Measurements from ENCODE around the gene GBP2. TPM values are rescaled to one million over a fixed set of nuclear protein-coding genes. Genes with fewer than 3 reads are reported as not detected.

Gene GBP2, protein sequence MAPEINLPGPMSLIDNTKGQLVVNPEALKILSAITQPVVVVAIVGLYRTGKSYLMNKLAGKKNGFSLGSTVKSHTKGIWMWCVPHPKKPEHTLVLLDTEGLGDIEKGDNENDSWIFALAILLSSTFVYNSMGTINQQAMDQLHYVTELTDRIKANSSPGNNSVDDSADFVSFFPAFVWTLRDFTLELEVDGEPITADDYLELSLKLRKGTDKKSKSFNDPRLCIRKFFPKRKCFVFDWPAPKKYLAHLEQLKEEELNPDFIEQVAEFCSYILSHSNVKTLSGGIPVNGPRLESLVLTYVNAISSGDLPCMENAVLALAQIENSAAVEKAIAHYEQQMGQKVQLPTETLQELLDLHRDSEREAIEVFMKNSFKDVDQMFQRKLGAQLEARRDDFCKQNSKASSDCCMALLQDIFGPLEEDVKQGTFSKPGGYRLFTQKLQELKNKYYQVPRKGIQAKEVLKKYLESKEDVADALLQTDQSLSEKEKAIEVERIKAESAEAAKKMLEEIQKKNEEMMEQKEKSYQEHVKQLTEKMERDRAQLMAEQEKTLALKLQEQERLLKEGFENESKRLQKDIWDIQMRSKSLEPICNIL
- 88.9 TPM for total RNA-seq

DNA sequence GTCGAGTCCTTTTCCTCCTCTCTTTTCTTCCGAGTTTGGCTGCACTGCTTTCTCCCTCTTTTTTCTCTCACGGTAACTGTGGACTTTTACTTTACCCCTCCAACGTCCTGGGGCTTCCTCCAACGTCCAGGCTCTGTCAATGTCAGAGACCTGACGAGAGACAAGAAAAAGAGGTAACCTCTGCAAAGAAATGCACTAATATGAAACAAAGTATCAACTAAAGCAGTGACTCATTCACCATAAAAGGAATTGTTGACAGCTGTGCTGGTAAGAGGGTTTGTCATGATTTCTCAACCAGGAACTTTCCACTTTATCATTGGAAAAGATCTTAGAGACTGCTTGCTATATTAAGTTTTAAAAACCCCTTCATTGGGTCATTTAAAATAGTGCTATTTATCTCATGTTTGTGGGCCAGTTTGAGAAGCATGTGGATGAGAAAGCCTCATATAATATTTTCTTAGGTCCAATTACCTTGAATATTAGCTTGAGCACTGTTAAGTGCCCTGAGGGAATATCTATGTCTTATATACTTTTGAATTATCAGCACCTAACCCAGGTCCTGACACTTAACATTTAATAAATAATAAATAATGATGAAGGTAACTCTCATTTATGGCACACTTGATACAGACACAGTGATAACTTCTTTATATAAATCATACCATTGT lies at the start of gene GBP2:
Gene GBP2, minus strand, starts transcription at position 202 of the 668 bp plus-strand sequence. CDS start 4,148 bp downstream, outside the sequence.
- DNase-seq (ENCODE audit: low read depth in 2 of 3, low spot score in 2 of 3): peak; percentile 4 to 69 (median 59)

DNA sequence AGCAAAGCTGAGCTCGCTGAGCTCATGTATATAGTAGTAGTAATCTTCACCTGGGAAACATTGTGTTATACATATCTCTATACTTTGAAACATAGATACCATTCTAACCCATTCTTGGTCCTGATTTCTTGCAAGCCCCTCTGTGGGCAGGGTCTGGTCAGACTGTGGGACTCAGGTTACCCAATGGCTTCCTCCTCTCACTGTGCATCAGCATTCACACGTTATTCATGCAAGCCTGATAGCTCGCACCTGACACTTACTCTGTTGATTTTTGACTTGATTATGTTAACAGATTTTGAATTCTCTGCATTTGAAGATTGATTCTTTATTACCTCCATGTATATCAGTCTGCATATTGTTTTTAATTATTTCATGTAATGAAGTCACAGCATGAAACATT lies 48.6 kb upstream of the GBP2 start:
- no peak for DNase-seq (ENCODE audit: low read depth in 2 of 3, low spot score in 2 of 3)

DNA sequence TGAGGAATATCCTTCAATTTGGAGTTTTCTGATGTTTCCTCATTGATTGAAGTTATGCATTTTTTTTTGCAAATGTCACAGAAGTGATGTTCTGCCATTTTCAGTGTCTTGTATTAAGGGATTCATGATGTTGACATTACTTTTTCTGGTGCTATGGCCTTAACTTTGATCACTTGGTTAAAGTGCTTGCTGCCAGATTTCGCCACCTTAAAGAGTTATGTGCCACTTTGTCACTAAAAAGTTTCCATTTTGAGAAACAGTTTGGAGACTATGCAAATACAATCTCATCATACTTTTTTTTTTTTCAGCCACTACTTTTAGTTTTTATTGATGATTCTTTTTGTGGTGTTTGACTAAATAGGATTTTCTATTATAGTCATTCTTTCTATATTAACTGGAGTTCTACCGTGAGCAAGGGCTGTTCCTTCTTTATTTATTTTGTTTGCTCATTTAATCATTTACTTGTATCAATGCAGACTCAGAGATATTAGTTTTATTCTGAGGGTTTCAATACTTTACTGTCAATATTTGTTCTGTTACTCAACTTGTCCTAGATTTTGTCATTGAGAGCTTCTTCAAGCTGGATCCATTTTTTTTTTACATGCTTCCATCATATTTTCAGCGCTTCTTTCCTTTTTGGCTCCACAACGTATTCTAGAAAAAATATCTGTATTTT lies 46.7 kb upstream of the GBP2 start:
- DNase-seq (ENCODE audit: low read depth in 2 of 3, low spot score in 2 of 3): no peak

DNA sequence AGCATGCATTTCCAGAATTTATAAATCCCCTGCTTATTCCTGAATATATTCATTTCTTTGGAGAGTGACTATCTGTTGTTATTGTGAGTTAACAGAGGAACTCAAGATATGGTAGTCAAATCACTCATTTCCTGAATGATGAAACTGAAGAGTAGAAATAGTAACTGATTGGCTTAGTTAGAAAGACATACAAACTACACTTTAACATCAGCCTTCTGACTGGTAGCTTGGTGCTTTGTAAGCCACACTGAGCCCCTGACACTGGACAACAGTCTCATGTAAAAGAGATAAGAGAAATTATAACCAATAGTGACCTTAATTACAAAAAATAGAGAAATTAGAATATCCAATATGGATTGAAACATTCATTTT lies 45.1 kb upstream of the GBP2 start:
- DNase-seq (ENCODE audit: low read depth in 2 of 3, low spot score in 2 of 3): no peak

DNA sequence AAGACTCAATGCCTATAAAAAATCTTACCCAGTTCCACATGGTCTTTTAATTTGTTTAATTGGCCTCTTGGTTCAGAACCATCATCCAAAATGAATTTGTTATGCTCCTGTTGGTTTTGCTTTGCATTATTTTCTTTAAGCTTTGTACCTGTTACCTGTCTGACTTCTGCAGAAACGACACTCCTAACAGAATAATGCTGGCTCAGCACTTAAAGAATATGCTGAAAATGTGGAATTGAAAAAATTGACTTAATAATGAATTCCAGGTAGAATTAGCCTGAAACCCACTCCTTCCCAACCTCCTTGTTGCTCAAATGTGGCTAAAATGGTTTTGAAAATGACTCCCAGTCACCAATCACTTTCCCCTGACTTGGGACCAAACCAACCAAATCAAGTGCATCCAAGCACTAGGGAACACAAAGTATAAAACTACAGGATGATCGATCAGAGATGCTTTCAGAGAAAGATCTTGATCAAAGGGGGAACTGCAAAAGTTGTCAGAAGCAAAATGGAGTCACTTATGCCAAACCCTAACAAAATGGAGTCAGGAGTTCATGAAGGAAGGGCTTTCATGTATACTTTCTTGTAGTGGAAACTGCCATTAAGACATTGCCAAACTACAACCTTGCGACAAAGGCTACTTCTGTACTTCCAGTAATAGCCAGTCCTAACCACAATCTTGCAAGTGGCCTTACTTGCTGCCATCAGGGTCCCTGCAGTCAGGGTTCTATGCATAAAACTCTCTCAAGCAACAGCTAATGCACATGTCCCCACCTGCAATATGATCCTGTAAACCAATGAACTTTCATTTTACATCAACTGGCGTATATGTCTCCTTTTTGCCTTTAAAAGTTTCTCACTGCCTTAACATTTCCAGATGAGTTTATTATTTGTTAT lies 44.5 kb upstream of the GBP2 start:
- DNase-seq (ENCODE audit: low read depth in 2 of 3, low spot score in 2 of 3): no peak

DNA sequence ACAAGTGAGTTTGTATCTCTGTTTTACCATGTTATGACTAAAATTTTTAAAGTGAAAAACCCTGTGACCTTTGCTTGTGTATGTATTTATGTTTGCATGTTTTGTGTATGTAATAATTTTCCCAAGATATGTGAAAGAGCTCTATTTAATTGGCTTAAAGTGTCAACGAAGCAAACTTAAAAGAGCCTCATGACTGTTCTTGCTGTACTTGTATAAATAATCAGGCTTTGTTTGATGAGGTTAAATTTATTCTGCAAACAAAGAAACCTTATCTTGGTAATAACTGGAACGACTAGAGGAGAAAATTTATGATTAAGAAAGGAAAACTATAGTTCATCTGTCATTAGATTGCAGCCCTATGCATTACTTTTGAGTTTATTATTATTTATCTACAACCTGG lies 43.3 kb upstream of the GBP2 start:
- no peak for DNase-seq (ENCODE audit: low read depth in 2 of 3, low spot score in 2 of 3)

DNA sequence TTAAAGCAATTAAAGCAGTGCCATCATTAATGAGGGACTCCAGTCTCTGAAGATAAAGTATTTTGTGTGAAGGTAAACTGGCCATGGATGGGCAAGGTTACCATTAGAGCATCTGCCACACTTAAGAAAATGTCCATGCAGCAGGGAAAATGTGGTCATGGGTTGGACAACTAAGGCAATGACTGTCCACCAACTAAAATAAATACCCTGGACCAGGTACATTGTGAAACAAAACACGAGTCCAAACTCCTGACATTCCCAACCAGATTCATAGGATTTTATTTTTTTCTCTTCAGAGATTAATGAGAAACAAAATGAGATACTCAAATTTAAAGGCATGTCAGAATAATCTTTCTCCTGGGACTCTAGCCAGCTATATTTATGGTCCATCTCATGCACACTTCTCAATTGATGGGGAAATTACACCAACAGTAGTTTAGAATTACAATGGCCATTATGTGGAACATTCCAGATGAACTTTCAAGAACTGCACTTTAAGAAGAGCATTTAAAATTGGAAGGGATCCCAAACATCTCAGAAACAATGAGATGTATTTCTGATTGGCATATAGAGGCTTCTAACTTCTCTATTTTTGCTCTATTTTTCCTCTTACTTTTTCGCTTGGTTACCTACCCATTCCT lies 41.8 kb upstream of the GBP2 start:
- DNase-seq (ENCODE audit: low read depth in 2 of 3, low spot score in 2 of 3): no peak

DNA sequence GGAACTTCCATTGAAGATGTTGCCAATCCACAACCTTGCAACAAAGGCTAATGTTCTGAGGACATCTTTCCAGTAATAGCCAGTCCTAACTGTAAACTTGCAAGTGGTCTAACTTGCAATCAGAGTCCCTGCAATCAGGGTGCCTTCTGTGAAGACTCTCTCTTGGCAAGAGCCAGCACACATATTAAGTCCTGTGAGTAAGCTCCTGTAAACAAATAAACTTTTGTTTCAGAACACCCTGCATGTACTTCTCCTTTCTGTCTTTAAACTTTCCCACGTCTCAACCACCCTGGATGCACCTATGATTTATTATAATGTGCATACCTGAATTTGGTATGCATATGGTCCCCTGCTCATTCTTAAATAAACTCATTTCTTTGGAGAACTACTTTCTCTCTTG lies 40.8 kb upstream of the GBP2 start:
- DNase-seq (ENCODE audit: low read depth in 2 of 3, low spot score in 2 of 3): no peak

DNA sequence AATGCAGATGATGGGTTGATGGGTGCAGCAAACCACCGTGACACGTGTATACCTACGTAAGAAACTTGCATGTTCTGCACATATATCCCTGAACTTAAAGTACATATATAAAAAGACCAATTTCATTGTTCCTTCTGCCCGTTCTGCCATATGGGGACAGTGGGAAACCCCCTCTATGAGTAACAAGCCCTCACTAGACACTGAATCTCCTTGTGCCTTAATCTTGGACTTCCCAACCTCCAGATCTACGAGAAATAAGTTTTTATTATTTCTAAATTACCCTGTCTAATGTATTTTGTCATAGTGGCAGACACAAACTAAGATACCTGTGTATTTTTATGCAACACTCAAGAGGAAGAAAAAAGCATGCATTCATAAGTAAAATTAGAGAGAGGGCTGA lies 39.9 kb upstream of the GBP2 start:
- no peak for DNase-seq (ENCODE audit: low read depth in 2 of 3, low spot score in 2 of 3)

DNA sequence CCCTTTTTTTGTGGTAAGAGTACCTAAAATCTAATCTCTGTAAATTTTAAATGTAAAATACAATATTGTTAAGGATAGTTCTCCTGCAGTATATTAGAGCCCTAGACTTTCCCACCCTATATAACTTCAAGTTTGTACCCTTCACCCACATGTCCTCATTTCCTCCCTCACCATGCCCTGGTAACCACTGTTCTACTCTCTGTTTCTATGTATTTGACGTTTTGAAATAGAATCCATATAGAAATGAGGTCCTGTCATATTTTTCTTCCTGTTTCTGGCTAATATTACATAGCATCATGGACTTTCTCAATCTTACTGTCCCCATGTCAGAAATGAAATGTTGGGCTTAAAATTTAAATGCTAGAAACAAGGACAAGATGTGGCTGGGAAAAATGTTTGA lies 25.1 kb upstream of the GBP2 start:
- DNase-seq (ENCODE audit: low read depth in 2 of 3, low spot score in 2 of 3): no peak

DNA sequence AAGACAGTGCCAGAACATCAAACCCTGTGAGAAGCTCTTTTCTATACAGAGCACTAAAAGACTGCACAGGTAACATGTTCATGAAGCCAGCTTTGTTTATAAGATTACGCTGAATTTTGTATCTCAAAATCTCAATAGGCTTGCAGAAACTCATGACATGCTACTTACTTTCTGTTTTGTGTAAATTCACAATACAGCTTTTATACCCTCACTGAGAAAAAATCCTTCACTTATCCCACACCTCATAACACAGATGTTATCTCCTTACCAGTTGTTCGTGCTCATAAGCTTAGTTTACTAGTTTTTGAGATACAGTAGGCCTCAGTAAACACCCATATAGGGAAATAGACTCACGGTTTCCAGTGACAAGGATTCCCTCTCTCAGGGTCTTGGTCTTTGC lies 24.1 kb upstream of the GBP2 start:
- DNase-seq (ENCODE audit: low read depth in 2 of 3, low spot score in 2 of 3): no peak

DNA sequence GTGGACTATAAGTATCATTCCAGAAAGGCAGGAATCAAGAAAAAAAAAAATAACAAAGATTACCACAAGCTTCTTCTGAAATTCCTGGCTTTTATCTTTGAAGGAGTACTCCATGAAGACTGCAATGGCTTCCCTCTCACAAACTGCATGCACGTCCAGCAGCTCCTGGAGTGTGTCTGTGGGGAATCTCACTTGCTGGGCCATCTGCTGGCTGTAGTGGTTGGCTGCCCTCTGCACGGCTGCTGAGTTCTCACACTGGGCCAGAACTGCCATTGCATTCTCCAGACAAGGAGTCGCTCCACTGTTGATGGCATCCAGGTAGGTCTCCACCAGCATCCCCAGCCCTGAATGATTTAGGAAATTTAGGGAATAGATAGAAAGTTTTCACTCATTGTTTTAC lies 23.3 kb upstream of the GBP2 start:
- DNase-seq (ENCODE audit: low read depth in 2 of 3, low spot score in 2 of 3): no peak

DNA sequence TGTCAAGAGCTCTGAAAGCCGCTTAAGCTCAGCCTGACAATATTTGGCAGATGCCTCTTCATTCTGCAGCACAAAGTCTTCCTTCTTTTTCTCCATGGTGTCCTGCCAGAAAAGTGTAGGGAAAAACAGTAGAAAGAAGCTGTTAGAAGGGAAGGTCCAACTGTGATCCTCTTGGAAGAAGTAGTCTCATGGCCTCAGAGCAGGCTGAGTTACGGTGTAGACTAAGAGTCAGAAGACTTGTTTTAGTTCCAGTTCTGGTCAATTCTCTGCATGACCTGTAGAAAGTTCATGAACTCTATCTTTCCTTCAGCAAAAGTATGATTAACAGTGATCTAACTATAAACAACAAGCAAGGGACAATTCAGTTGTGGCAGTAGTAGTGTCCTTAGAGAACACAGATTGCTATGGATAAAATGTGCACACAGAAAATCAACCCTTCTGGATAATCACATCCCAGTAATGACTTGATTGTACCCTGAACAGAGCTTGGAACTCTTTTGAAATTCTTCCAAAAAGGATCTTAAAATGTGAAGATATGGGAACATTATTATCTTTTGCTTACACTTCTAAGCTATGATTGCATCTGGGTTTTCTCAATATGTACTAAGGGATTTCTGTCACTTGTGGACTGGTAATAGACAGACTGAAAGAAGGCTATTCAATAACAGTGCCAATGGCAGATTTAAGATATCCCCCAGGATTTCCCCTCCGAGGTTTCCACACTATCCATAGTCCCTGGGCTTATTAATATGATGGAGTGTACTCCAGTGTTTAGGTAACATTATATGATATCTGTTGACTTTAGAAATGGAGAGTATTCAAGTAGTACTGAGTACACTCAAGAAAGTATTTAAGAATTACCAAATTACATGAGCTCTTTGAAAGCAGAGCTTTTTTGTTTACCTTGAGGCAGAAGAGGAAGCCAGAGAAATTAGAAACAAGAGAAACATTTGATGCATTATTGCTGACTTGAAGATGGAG lies 22.1 kb upstream of the GBP2 start:
- DNase-seq (ENCODE audit: low read depth in 2 of 3, low spot score in 2 of 3): no peak

DNA sequence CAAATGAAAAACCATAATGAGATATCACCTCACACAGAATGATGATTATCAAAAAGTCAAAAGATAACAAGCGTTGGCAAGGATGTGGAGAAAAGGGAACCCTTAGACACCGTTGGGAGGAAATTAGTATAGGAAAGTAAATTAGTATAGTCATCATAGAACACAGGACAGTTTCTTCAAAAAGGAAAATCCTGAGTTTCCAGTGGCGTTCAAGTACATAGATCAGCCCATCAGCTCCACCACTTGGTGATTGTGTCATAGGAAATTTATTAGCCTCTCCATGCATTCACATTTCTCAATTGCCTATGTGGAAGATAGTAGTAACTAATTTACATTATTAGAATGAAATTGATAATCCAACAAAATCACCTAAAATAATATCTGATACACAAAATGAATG lies 20.8 kb upstream of the GBP2 start:
- no peak for DNase-seq (ENCODE audit: low read depth in 2 of 3, low spot score in 2 of 3)

DNA sequence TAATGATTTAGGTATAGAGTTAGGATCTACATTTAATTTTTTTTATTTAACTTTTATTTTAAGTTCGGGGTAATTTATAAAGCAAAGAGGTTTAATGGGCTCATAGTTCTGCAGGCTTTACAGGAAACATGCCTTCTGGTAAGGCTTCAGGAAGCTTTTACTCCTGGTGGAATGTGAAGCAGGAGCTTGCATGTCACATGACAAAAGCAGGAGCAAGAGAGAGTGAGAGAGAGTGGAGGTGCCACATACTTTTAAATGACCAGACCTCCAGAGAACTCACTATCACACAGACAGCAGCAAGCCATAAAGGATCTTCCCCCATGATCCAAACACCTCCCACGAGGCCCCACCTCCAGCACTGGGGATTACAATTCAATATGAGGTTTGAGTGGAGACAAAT lies 17.6 kb upstream of the GBP2 start:
- no peak for DNase-seq (ENCODE audit: low read depth in 2 of 3, low spot score in 2 of 3)

DNA sequence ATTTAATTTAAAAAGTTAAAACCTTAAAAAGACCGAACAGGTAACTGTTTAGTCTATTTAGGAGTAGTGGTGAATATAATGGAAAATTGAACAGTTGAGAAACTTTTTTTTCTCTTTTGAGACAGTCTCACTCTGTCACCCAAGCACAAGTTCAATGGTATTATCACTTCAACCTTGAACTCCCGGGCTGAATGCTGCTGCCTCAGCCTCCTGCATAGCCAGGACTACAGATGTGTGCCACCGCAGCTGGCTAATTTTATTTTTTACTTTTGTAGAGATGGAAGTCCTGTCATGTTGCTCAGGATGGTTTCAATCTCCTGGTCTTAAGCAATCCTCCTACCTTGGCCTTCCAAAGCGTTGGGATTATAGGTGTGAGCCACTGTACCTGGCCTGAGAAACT lies 16.2 kb upstream of the GBP2 start:
- no peak for DNase-seq (ENCODE audit: low read depth in 2 of 3, low spot score in 2 of 3)

DNA sequence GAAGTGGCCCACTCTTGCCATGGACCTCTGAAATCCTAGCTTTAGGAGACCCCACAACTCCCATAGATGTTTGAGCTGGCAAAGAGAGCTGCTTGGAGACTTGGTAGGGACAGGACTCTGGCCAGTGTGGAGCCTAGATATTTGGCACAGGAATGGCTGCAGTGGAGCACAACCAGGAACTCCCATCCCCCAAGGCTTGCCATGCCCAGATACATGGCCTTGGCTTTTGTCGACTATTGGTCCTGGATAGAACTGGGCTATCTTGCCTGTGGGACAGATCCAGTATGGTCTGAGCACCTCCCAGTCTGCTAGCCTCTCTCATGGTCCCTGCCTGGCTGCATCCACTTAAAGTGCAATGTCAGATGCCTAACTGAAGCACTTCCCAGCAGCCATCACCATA lies 7.8 kb upstream of the GBP2 start:
- DNase-seq (ENCODE audit: low read depth in 2 of 3, low spot score in 2 of 3): no peak

DNA sequence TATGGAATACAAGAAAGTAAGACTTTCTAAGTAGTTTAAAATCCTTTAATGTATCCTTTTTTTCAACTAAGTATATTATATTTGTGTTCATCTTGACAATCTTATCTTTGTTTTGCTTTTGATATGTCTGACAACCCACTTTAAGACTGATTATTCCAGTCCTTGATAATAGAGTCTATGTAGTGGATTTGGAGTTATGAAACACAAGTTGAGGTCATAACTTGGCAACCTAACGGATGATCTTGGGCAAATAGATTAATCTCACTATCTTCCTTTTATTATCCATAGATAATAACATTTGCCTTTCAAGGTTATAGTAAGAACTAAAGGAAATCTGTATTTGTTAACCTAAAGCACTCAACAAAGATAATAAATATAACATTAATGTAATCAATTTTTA lies 4.8 kb upstream of the GBP2 start:
- DNase-seq (ENCODE audit: low read depth in 2 of 3, low spot score in 2 of 3): no peak

DNA sequence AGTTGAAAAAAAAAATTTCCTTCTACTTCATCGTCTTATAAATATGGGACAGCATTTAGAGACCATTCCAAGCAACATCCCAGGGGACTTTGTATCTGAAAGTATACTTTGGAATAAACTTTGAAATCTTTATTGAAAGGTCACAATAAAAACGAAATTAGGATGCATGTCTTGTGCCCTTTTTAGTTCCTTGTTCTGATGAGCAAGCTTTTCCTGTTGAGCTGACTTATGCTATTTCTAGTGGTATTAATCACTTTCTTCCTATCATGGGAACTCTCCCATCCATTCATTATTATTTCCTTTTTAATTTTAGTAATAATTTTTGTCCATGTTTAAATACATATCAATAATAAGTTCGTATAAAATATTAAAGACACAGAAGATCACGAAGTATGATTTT lies 4.0 kb upstream of the GBP2 start:
- peak in 1 of 3 donors; percentile 15 for DNase-seq (ENCODE audit: low read depth in 2 of 3, low spot score in 2 of 3)

Measured in hematopoietic multipotent progenitor cell (in vitro differentiated cells).